Natural killer cell (primary cell): ENCODE measurements around the gene GFPT2. TPM values are rescaled to one million over a fixed set of nuclear protein-coding genes. Genes with fewer than 3 reads are reported as not detected.

Source experiments
- ATAC-seq, 3 donors: fragments of 150-1000 bp in 2 of 3; fragments of 200-7000 bp in 1 of 3; cut with Tn5 transposase; 1 replicate in 1 of 3; 2 replicates in 2 of 3; pipeline ENCODE4 v1.10.0; 2021; ENCODE audit warnings: mild to moderate bottlenecking in 2 of 3, moderate library complexity in 2 of 3
- DNase-seq, 2 donors: peaks; one replicate each; pipeline versions ENCODE4 v3.0.0 to v3.0.0-alpha.2; 2013 to 2021; ENCODE audit warnings: mixed read lengths in 1 of 2
- H3K27ac ChIP-seq: one replicate; pipeline ENCODE4 v1.5.1; 2013; ENCODE audit warnings: mild to moderate bottlenecking, low read length
- H3K27me3 ChIP-seq: one replicate; pipeline ENCODE4 v1.6.1; 2013; ENCODE audit warnings: low read length; ENCODE audit not compliant: control insufficient read depth, insufficient read depth
- H3K36me3 ChIP-seq: one replicate; pipeline ENCODE4 v1.6.1; 2013; ENCODE audit warnings: low read length; ENCODE audit not compliant: control insufficient read depth, insufficient read depth
- H3K4me1 ChIP-seq: one replicate; pipeline ENCODE4 v1.6.1; 2013; ENCODE audit warnings: low read length; ENCODE audit not compliant: control insufficient read depth, insufficient read depth
- H3K4me3 ChIP-seq: one replicate; pipeline ENCODE4 v1.5.1; 2013; ENCODE audit warnings: low read length
- H3K9me3 ChIP-seq: one replicate; pipeline ENCODE4 v1.6.1; 2013; ENCODE audit warnings: low read length; ENCODE audit not compliant: control insufficient read depth, insufficient read depth
- H3K27ac Mint-ChIP-seq, 2 donors: one replicate each; pipeline ENCODE4 v1.8.0; 2022; ENCODE audit warnings: mild to moderate bottlenecking in 2 of 2, mixed read lengths in 2 of 2, moderate library complexity in 1 of 2
- H3K27me3 Mint-ChIP-seq, 2 donors: one replicate each; pipeline ENCODE4 v1.8.0; 2022; ENCODE audit warnings: low read depth in 2 of 2, mixed read lengths in 2 of 2
- H3K36me3 Mint-ChIP-seq: one replicate; pipeline ENCODE4 v1.8.0; 2022; ENCODE audit warnings: mixed read lengths
- H3K4me1 Mint-ChIP-seq, 2 donors: one replicate each; pipeline ENCODE4 v1.8.0; 2022; ENCODE audit warnings: mixed read lengths in 2 of 2
- H3K4me3 Mint-ChIP-seq: one replicate; pipeline ENCODE4 v1.8.0; 2022; ENCODE audit warnings: mild to moderate bottlenecking, moderate library complexity, mixed read lengths
- H3K9me3 Mint-ChIP-seq, 2 donors: one replicate each; pipeline ENCODE4 v1.8.0; 2022; ENCODE audit warnings: mixed read lengths in 2 of 2
- CTCF ChIP-seq: fragments of 200-600 bp; IDR thresholded peaks from one replicate; pipeline ENCODE4 v1.8.0; 2022; ENCODE audit warnings: antibody characterized with exemption
- WGBS: methylation state at CpG from one replicate; pipeline ENCODE4 v1.1.7; 2013; ENCODE audit warnings: missing lambda C conversion rate; ENCODE audit not compliant: insufficient coverage; 5-methylcytosine and 5-hydroxymethylcytosine counted together
- intact Hi-C: fragments of 100-400 bp; cut with micrococcal nuclease; formaldehyde crosslinking; loops from one replicate; pipeline ENCODE4 v1.14.2; 2022
- total RNA-seq, 4 donors: library from RNA; stranded (reverse); fragments of 120-200 nt in 1 of 4; gene quantifications; one replicate each; pipeline versions ENCODE4 v1.2.3 to v1.2.4, GENCODE V29; 2013 to 2022

The GFPT2 gene
- total RNA-seq, 3 donors from 2014 or later (not counting 1 experiment from before 2014, with no cell fraction given) = 0.56 to 0.86 TPM; not detected in 1

GRCh38 chr5:180290568-180291233, 62.4 kb downstream of the GFPT2 start:
- WGBS = 28% methylated on average over 13 of the region's 13 CpGs

GRCh38 chr5:180289966-180290365, 63.2 kb downstream of the GFPT2 start:
- Histone ChIP-seq H3K36me3 (peaks cover 2% of the 10 kb centered on the region), H3K4me3 (no peak overlapping the region), H3K27ac (no peak overlapping the region), H3K9me3 (no peaks in the 10 kb centered on the region), H3K4me1 (peaks cover 27% of the 10 kb centered on the region), H3K27me3 (no peaks in the 10 kb centered on the region)
- WGBS = 88% methylated on average over 5 of the region's 5 CpGs
- Mint-ChIP-seq H3K4me1 (peaks cover 41 to 57% of the 10 kb centered on the region in 2 donors), H3K4me3 (peak overlapping the region; percentile 94), H3K9me3 (no peaks in the 10 kb centered on the region), H3K27me3 (no peaks in the 10 kb centered on the region), H3K27ac (peak overlapping the region; percentile 92 to 98), H3K36me3 (no peaks in the 10 kb centered on the region)
- intact Hi-C loops = no loop called here
- ATAC-seq = no peak
- no peak for TF ChIP-seq CTCF
- DNase-seq = no peak

More at GRCh38 chr5:180290568-180291233, 62.4 kb downstream of the GFPT2 start:
- no peaks in the 10 kb centered on the region for H3K27me3 Mint-ChIP-seq
- H3K4me1 Mint-ChIP-seq = peaks cover 37 to 52% of the 10 kb centered on the region in 2 donors
- Histone ChIP-seq H3K27ac (no peak overlapping the region), H3K36me3 (no peaks in the 10 kb centered on the region), H3K4me1 (peaks cover 27% of the 10 kb centered on the region), H3K4me3 (no peak overlapping the region), H3K9me3 (no peaks in the 10 kb centered on the region), H3K27me3 (no peaks in the 10 kb centered on the region)
- DNase-seq (no peak), ATAC-seq (no peak)
- no peak for TF ChIP-seq CTCF
- no peaks in the 10 kb centered on the region for H3K36me3 Mint-ChIP-seq
- H3K9me3 Mint-ChIP-seq = no peaks in the 10 kb centered on the region
- intact Hi-C loops = no loop called here
- H3K4me3 Mint-ChIP-seq = peak overlapping the region; percentile 94
- H3K27ac Mint-ChIP-seq = peak overlapping the region; percentile 92 to 98

GRCh38 chr5:180289433-180289832, 63.7 kb downstream of the GFPT2 start:
- ATAC-seq = no peak
- Histone ChIP-seq H3K9me3 (no peaks in the 10 kb centered on the region), H3K36me3 (peaks cover 2% of the 10 kb centered on the region), H3K4me1 (peaks cover 27% of the 10 kb centered on the region), H3K4me3 (no peak overlapping the region), H3K27me3 (no peaks in the 10 kb centered on the region), H3K27ac (no peak overlapping the region)
- no peaks in the 10 kb centered on the region for H3K9me3 Mint-ChIP-seq
- TF ChIP-seq CTCF = no peak
- no peak overlapping the region for H3K4me3 Mint-ChIP-seq
- intact Hi-C loops = no loop called here
- no peaks in the 10 kb centered on the region for H3K36me3 Mint-ChIP-seq
- H3K27ac Mint-ChIP-seq = no peak overlapping the region
- H3K4me1 Mint-ChIP-seq = peaks cover 46 to 61% of the 10 kb centered on the region in 2 donors
- no peaks in the 10 kb centered on the region for H3K27me3 Mint-ChIP-seq
- DNase-seq = no peak
- WGBS = 93% methylated on average over 3 of the region's 3 CpGs

GRCh38 chr5:180287868-180288267, 65.3 kb downstream of the GFPT2 start:
- Mint-ChIP-seq H3K4me3 (no peak overlapping the region), H3K27me3 (no peaks in the 10 kb centered on the region), H3K36me3 (no peaks in the 10 kb centered on the region), H3K27ac (no peak overlapping the region), H3K4me1 (peaks cover 38 to 47% of the 10 kb centered on the region in 2 donors), H3K9me3 (no peaks in the 10 kb centered on the region)
- no peaks in the 10 kb centered on the region for H3K27me3 ChIP-seq
- ATAC-seq (no peak), DNase-seq (no peak)
- no peak for TF ChIP-seq CTCF
- peaks cover 4% of the 10 kb centered on the region for H3K36me3 ChIP-seq
- peaks cover 16% of the 10 kb centered on the region for H3K4me1 ChIP-seq
- H3K27ac ChIP-seq = no peak overlapping the region
- intact Hi-C loops = no loop called here
- H3K4me3 ChIP-seq = no peak overlapping the region
- H3K9me3 ChIP-seq = no peaks in the 10 kb centered on the region
- WGBS = 90% methylated on average over 7 of the region's 7 CpGs
